ENCODE measurements around the gene STK11IP. TPM values are rescaled to one million over a fixed set of nuclear protein-coding genes. Genes with fewer than 3 reads are reported as not detected.

Gene STK11IP
- total RNA-seq, 4 donors from 2014 or later, result 8.9 to 24.2 (median 14.3) TPM

- peaks cover 0 to 16% (median 0%) of the 10 kb centered on the region in 4 donors for H3K27me3 ChIP-seq
- H3K36me3 ChIP-seq, result peaks cover 0 to 18% (median 13%) of the 10 kb centered on the region in 4 donors
- H3K9me3 ChIP-seq, result no peaks in the 10 kb centered on the region
- peak overlapping the region; percentile 69 to 80 (median 72) for H3K4me3 ChIP-seq
- 90% methylated on average over 21 of the region's 26 CpGs for WGBS
- H3K27ac ChIP-seq (replicated peaks in 1 of 4), result peak overlapping the region in 3 of 4 donors; percentile 63 to 69 (median 67)
- intact Hi-C loops (cut with DNase I), result no loop called here
- peaks cover 0 to 21% (median 18%) of the 10 kb centered on the region in 4 donors for H3K4me1 ChIP-seq
- TF ChIP-seq POLR2A (IDR thresholded peaks at IDR 0.05; ENCODE audit: low read depth) (no peak), POLR2AphosphoS5 (IDR thresholded peaks at IDR 0.05) (no peak), EP300 (IDR thresholded peaks at IDR 0.05) (no peak)
- TF ChIP-seq, protein P1, sequence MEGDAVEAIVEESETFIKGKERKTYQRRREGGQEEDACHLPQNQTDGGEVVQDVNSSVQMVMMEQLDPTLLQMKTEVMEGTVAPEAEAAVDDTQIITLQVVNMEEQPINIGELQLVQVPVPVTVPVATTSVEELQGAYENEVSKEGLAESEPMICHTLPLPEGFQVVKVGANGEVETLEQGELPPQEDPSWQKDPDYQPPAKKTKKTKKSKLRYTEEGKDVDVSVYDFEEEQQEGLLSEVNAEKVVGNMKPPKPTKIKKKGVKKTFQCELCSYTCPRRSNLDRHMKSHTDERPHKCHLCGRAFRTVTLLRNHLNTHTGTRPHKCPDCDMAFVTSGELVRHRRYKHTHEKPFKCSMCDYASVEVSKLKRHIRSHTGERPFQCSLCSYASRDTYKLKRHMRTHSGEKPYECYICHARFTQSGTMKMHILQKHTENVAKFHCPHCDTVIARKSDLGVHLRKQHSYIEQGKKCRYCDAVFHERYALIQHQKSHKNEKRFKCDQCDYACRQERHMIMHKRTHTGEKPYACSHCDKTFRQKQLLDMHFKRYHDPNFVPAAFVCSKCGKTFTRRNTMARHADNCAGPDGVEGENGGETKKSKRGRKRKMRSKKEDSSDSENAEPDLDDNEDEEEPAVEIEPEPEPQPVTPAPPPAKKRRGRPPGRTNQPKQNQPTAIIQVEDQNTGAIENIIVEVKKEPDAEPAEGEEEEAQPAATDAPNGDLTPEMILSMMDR (IDR thresholded peaks at IDR 0.05), result no peak
- no peak for DNase-seq (ENCODE audit: extremely low spot score)
Observed at GRCh38 chr2:219628235-219628985, 30.8 kb downstream of the STK11IP start.

DNA sequence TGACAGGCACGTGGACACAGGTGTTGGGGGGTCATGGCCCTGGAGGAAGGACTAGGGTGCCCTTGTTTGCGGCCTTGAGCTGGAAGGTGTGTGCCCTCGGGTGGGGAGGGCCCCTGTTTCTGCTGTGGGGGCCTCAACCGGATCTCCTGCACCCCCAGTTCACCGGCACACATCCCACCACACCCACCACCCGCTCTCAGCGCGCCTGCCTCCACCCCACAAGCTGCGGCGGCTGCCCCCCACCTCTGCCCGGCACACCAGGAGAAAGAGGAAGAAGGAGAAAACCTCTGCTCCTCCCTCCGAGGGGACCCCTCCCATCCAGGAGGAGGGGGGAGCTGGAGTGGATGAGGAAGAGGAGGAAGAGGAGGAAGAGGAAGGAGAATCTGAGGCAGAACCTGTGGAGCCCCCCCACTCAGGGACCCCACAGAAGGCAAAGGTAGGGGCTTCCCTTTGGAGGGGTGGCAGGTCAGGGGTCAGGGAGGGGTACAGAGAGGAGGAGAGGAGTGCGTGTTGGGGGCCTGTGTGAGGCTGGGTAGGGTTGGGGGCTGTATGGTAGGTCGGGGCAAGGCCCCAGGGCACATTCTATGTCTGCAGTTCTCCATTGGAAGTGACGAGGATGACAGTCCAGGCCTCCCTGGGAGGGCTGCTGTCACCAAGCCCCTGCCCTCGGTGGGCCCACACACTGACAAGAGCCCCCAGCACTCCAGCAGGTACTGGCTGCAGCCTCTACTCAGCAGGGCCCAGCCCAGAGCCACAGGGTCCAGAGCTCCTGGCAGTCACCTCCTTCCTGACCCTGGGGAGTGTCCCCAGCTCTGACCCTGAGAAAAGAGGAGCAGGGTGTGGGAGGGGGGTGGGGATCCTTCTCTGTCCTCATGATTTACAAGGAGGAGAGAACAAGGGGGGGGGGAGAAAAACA, 31.6 kb downstream of the STK11IP start:
- H3K27me3 ChIP-seq, result peaks cover 0 to 16% (median 0%) of the 10 kb centered on the region in 4 donors
- intact Hi-C loops (cut with DNase I), result no loop called here
- H3K4me1 ChIP-seq, result peaks cover 0 to 21% (median 18%) of the 10 kb centered on the region in 4 donors
- no peaks in the 10 kb centered on the region for H3K9me3 ChIP-seq
- peaks cover 0 to 23% (median 20%) of the 10 kb centered on the region in 4 donors for H3K36me3 ChIP-seq
- 82% methylated on average over 15 of the region's 16 CpGs for WGBS
- no peak for TF ChIP-seq POLR2AphosphoS5 (IDR thresholded peaks at IDR 0.05)
- TF ChIP-seq, protein P1 (IDR thresholded peaks at IDR 0.05), result no peak
- no peak for DNase-seq (ENCODE audit: extremely low spot score)
- H3K27ac ChIP-seq (replicated peaks in 1 of 4), result no peak overlapping the region
- H3K4me3 ChIP-seq, result no peak overlapping the region

DNA sequence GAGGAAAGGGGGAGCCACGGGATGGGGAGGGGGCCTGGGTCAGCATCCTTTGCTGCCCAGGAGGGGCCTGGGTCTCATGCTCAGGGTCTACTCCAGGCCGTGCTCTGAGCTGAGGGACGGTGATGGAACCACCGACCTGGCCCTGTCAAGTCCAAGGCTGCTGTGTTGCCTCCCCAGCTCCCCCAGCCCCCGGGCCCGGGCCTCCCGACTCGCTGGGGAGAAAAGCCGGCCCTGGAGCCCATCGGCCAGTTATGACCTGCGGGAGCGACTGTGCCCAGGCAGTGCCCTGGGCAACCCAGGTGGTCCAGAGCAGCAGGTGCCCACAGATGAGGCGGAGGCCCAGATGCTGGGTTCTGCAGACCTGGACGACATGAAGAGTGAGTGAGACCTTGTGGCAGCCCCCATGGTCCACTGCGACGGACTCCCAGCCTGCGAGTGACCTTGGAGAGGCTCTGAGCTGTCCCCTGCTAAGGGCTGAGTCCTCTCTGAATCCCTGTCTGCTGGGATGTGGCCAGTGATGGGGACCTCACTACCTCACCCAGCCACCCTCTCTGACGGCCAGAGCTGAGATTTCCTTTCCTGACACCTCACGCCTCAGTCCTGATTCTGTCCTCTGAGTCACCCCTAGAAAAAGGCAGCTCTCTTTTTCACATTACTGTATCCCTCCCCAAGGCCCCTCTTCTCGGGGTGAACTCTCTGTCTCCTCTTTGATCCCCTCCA, 32.5 kb downstream of the STK11IP start:
- Histone ChIP-seq H3K36me3 (peaks cover 0 to 32% (median 27%) of the 10 kb centered on the region in 4 donors), H3K27me3 (peaks cover 0 to 16% (median 0%) of the 10 kb centered on the region in 4 donors), H3K27ac (replicated peaks in 1 of 4) (no peak overlapping the region), H3K4me1 (peaks cover 4 to 21% (median 18%) of the 10 kb centered on the region in 4 donors), H3K4me3 (no peak overlapping the region), H3K9me3 (no peaks in the 10 kb centered on the region)
- TF ChIP-seq POLR2A (IDR thresholded peaks at IDR 0.05; ENCODE audit: low read depth), result no peak
- no peak for TF ChIP-seq POLR2AphosphoS5 (IDR thresholded peaks at IDR 0.05)
- TF ChIP-seq, protein P1 (IDR thresholded peaks at IDR 0.05), result no peak
- no peak for TF ChIP-seq EP300 (IDR thresholded peaks at IDR 0.05)
- intact Hi-C loops (cut with DNase I), result no loop called here
- no peak for DNase-seq (ENCODE audit: extremely low spot score)
- WGBS, result 88% methylated on average over 20 of the region's 20 CpGs

GRCh38 chr2:219630770-219631405, 33.2 kb downstream of the STK11IP start:
- no peak for TF ChIP-seq POLR2A (IDR thresholded peaks at IDR 0.05; ENCODE audit: low read depth)
- TF ChIP-seq POLR2AphosphoS5 (IDR thresholded peaks at IDR 0.05), result no peak
- no peak for TF ChIP-seq EP300 (IDR thresholded peaks at IDR 0.05)
- TF ChIP-seq, protein P1 (IDR thresholded peaks at IDR 0.05), result no peak
- intact Hi-C loops (cut with DNase I), result no loop called here
- 79% methylated on average over 8 of the region's 17 CpGs for WGBS
- H3K36me3 ChIP-seq, result peaks cover 0 to 38% (median 34%) of the 10 kb centered on the region in 4 donors
- no peaks in the 10 kb centered on the region for H3K9me3 ChIP-seq
- H3K27me3 ChIP-seq, result peaks cover 0 to 16% (median 0%) of the 10 kb centered on the region in 4 donors
- DNase-seq (ENCODE audit: extremely low spot score), result no peak
- no peak overlapping the region for H3K4me3 ChIP-seq
- no peak overlapping the region for H3K27ac ChIP-seq (replicated peaks in 1 of 4)
- peaks cover 4 to 21% (median 18%) of the 10 kb centered on the region in 4 donors for H3K4me1 ChIP-seq
